ENCODE results near the gene PPM1B.

DNA sequence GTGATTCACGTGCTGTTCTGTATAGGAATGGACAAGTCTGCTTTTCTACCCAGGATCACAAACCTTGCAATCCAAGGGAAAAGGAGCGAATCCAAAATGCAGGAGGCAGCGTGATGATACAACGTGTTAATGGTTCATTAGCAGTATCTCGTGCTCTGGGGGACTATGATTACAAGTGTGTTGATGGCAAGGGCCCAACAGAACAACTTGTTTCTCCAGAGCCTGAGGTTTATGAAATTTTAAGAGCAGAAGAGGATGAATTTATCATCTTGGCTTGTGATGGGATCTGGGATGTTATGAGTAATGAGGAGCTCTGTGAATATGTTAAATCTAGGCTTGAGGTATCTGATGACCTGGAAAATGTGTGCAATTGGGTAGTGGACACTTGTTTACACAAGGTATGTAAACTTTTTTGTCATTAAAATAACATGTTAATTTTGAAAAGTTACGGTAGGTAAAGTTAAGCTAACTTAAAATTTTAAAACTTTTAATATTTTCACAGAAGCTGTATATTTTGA lies 33.0 kb downstream of the PPM1B start:
- no peak for TF ChIP-seq GATA3 (IDR thresholded peaks at IDR 0.05; ENCODE audit: low read depth, low read length)
- no peak for TF ChIP-seq GATA2 (IDR thresholded peaks at IDR 0.05; ENCODE audit: low read depth, low read length)

Data from SH-SY5Y (cell line).